Activated naive CD4-positive, alpha-beta T cell treated with anti-CD3 and anti-CD28 coated beads, Interleukin-2, amount 10 ng/mL, durations not matched to agents 7 days and 5 days (primary cell): ENCODE results near the gene CD3G.
A peak's percentile ranks its signal among the peaks of the same experiment; 100 is the strongest.

Experiments
- CTCF ChIA-PET: fragments of 350-600 bp; sonication (Branson Sonifier 250); formaldehyde crosslinking; loops from one replicate; lab custom pipeline; 2021; ENCODE audit warnings: antibody characterized with exemption; lab: Charles Lee
- DNase-seq: peaks from one replicate; pipeline ENCODE4 v3.0.0-alpha.2; 2020
- H3K27ac Mint-ChIP-seq: one replicate; pipeline ENCODE4 v1.8.0; 2021; ENCODE audit warnings: mild to moderate bottlenecking, moderate library complexity, mixed read lengths
- H3K27me3 Mint-ChIP-seq: one replicate; pipeline ENCODE4 v1.8.0; 2021; ENCODE audit warnings: mild to moderate bottlenecking, mixed read lengths
- H3K36me3 Mint-ChIP-seq: one replicate; pipeline ENCODE4 v1.8.0; 2021; ENCODE audit warnings: mixed read lengths
- H3K4me1 Mint-ChIP-seq: one replicate; pipeline ENCODE4 v1.8.0; 2021; ENCODE audit warnings: mixed read lengths
- H3K4me3 Mint-ChIP-seq: one replicate; pipeline ENCODE4 v1.8.0; 2021; ENCODE audit warnings: mild to moderate bottlenecking, moderate library complexity, mixed read lengths
- H3K9me3 Mint-ChIP-seq: one replicate; pipeline ENCODE4 v1.8.0; 2021; ENCODE audit warnings: mixed read lengths

The CD3G gene

GRCh38 chr11:118340449-118340848, 3.7 kb upstream of the CD3G start:
- CTCF ChIA-PET = interaction anchor here (0.8 to 8.2 kb wide), 6 partner anchors 13 to 142 kb away, joined by 3 to 76 read pairs (median 6); partner anchors contain the start of gene CD3E
- Mint-ChIP-seq H3K9me3 (no peaks in the 10 kb centered on the region), H3K27ac (peak overlapping the region; percentile 100)

GRCh38 chr11:118341261-118341660, 2.9 kb upstream of the CD3G start:
- CTCF ChIA-PET = interaction anchor here (1.2 to 8.2 kb wide), 7 partner anchors 12 to 61 kb away, joined by 3 to 76 read pairs (median 8); partner anchors contain the start of gene CD3E
- Mint-ChIP-seq H3K36me3 (peaks cover 65% of the 10 kb centered on the region), H3K9me3 (no peaks in the 10 kb centered on the region), H3K27me3 (peaks cover 4% of the 10 kb centered on the region), H3K4me1 (peaks cover 66% of the 10 kb centered on the region), H3K27ac (peak overlapping the region; percentile 100), H3K4me3 (peak overlapping the region; percentile 81)
- no peak for DNase-seq

More at GRCh38 chr11:118340449-118340848, 3.7 kb upstream of the CD3G start:
- H3K36me3 Mint-ChIP-seq = peaks cover 61% of the 10 kb centered on the region
- H3K27me3 Mint-ChIP-seq = peaks cover 4% of the 10 kb centered on the region
- H3K4me1 Mint-ChIP-seq = peaks cover 66% of the 10 kb centered on the region
- peak overlapping the region; percentile 81 for H3K4me3 Mint-ChIP-seq
- DNase-seq = no peak

- peak; percentile 52 for DNase-seq
- H3K4me3 Mint-ChIP-seq = peak overlapping the region; percentile 81
- peak overlapping the region; percentile 100 for H3K27ac Mint-ChIP-seq
- no peaks in the 10 kb centered on the region for H3K9me3 Mint-ChIP-seq
- CTCF ChIA-PET = interaction anchor here (0.9 to 8.2 kb wide), 10 partner anchors 11 to 143 kb away, joined by 3 to 76 read pairs (median 4); partner anchors contain the start of gene CD3E
- peaks cover 66% of the 10 kb centered on the region for H3K4me1 Mint-ChIP-seq
- peaks cover 4% of the 10 kb centered on the region for H3K27me3 Mint-ChIP-seq
- peaks cover 67% of the 10 kb centered on the region for H3K36me3 Mint-ChIP-seq
These were observed 2.2 kb upstream of the CD3G start for GRCh38 chr11:118341815-118342489.

GRCh38 chr11:118342503-118343161, 1.5 kb upstream of the CD3G start, which contains the start of gene CD3D:
Gene CD3D (minus strand): TSS chr11:118342705. CDS start chr11:118342607, 98 bp downstream.
- Mint-ChIP-seq H3K27ac (peak within 1 kb of the TSS; percentile 100), H3K36me3 (peaks cover 69% of the 10 kb centered on the region), H3K9me3 (no peaks in the 10 kb centered on the region), H3K4me1 (peaks cover 71% of the 10 kb centered on the region), H3K27me3 (peaks cover 4% of the 10 kb centered on the region), H3K4me3 (peak within 1 kb of the TSS; percentile 81)
- DNase-seq = peak; percentile 77
- CTCF ChIA-PET = interaction anchor here (0.8 to 8.2 kb wide), 10 partner anchors 10 to 144 kb away, joined by 3 to 76 read pairs (median 4); partner anchors contain the start of gene CD3E

GRCh38 chr11:118343248-118343647, 896 bp upstream of the CD3G start:
- CTCF ChIA-PET = interaction anchor here (0.8 to 8.2 kb wide), 5 partner anchors 10 to 54 kb away, joined by 3 to 76 read pairs (median 14); partner anchors contain the start of gene CD3E
- Mint-ChIP-seq H3K9me3 (no peaks in the 10 kb centered on the region), H3K4me1 (peaks cover 70% of the 10 kb centered on the region), H3K27ac (peak overlapping the region; percentile 100), H3K27me3 (peaks cover 4% of the 10 kb centered on the region), H3K36me3 (peaks cover 66% of the 10 kb centered on the region), H3K4me3 (peak overlapping the region; percentile 81)
- no peak for DNase-seq

- Mint-ChIP-seq H3K9me3 (no peaks in the 10 kb centered on the region), H3K4me1 (peaks cover 62% of the 10 kb centered on the region), H3K27me3 (no peaks in the 10 kb centered on the region), H3K27ac (peak overlapping the region; percentile 55), H3K4me3 (no peak overlapping the region), H3K36me3 (peaks cover 75% of the 10 kb centered on the region)
- CTCF ChIA-PET = interaction anchor here (1.0 to 8.9 kb wide), 2 partner anchors 44 to 53 kb away, joined by 3 to 89 read pairs; no protein-coding TSS in a partner anchor
- DNase-seq = no peak
These were observed 5.3 kb downstream of the CD3G start for GRCh38 chr11:118349475-118349874.

- Mint-ChIP-seq H3K27me3 (no peaks in the 10 kb centered on the region), H3K4me1 (peaks cover 31% of the 10 kb centered on the region), H3K36me3 (peaks cover 54% of the 10 kb centered on the region), H3K27ac (peak overlapping the region; percentile 80), H3K4me3 (no peak overlapping the region), H3K9me3 (no peaks in the 10 kb centered on the region)
- CTCF ChIA-PET = interaction anchor here (1.0 to 8.9 kb wide), 16 partner anchors 8 to 182 kb away, joined by 3 to 89 read pairs (median 4); partner anchors contain the start of genes CD3D and CD3E
- DNase-seq = no peak
These were observed 9.1 kb downstream of the CD3G start for GRCh38 chr11:118353084-118353710.

GRCh38 chr11:118358071-118358470, 13.9 kb downstream of the CD3G start:
- H3K4me1 Mint-ChIP-seq = peaks cover 51% of the 10 kb centered on the region
- CTCF ChIA-PET = no interaction called here
- peaks cover 27% of the 10 kb centered on the region for H3K36me3 Mint-ChIP-seq
- no peak for DNase-seq
- no peaks in the 10 kb centered on the region for H3K9me3 Mint-ChIP-seq
- no peak overlapping the region for H3K27ac Mint-ChIP-seq
- no peak overlapping the region for H3K4me3 Mint-ChIP-seq
- peaks cover 7% of the 10 kb centered on the region for H3K27me3 Mint-ChIP-seq

- peak within 1 kb of the TSS; percentile 98 for H3K4me3 Mint-ChIP-seq
- H3K27ac Mint-ChIP-seq = peak within 1 kb of the TSS; percentile 93
- peaks cover 46% of the 10 kb centered on the region for H3K4me1 Mint-ChIP-seq
- peaks cover 7% of the 10 kb centered on the region for H3K27me3 Mint-ChIP-seq
- H3K36me3 Mint-ChIP-seq = peaks cover 23% of the 10 kb centered on the region
- no peaks in the 10 kb centered on the region for H3K9me3 Mint-ChIP-seq
- DNase-seq = peak; percentile 99
- CTCF ChIA-PET = interaction anchor here (1.1 to 6.9 kb wide), 3 partner anchors 9 to 129 kb away, joined by 3 to 36 read pairs (median 6); no protein-coding TSS in a partner anchor
These were observed 15.3 kb downstream of the CD3G start, which contains the start of gene UBE4A for GRCh38 chr11:118359295-118359958. Gene UBE4A (plus strand): TSS chr11:118359600. CDS start chr11:118365081, 5,481 bp downstream.

GRCh38 chr11:118364956-118365615, 20.9 kb downstream of the CD3G start:
- Mint-ChIP-seq H3K27me3 (no peaks in the 10 kb centered on the region), H3K4me3 (no peak overlapping the region), H3K9me3 (no peaks in the 10 kb centered on the region), H3K36me3 (peaks cover 42% of the 10 kb centered on the region), H3K27ac (no peak overlapping the region), H3K4me1 (peaks cover 32% of the 10 kb centered on the region)
- no peak for DNase-seq
- CTCF ChIA-PET = interaction anchor here (0.9 to 6.9 kb wide), 5 partner anchors 14 to 124 kb away, joined by 3 to 36 read pairs (median 5); no protein-coding TSS in a partner anchor

- no peak for DNase-seq
- peaks cover 21% of the 10 kb centered on the region for H3K4me1 Mint-ChIP-seq
- H3K9me3 Mint-ChIP-seq = no peaks in the 10 kb centered on the region
- no peak overlapping the region for H3K27ac Mint-ChIP-seq
- H3K4me3 Mint-ChIP-seq = no peak overlapping the region
- H3K36me3 Mint-ChIP-seq = peaks cover 51% of the 10 kb centered on the region
- CTCF ChIA-PET = interaction anchor here (0.6 to 6.9 kb wide), 3 partner anchors 13 to 135 kb away, joined by 3 to 36 read pairs (median 3); no protein-coding TSS in a partner anchor
- H3K27me3 Mint-ChIP-seq = no peaks in the 10 kb centered on the region
These were observed 22.1 kb downstream of the CD3G start for GRCh38 chr11:118366287-118366686.

- Mint-ChIP-seq H3K4me1 (peaks cover under 1% of the 10 kb centered on the region), H3K27ac (no peak overlapping the region), H3K4me3 (no peak overlapping the region), H3K36me3 (peaks cover 72% of the 10 kb centered on the region), H3K27me3 (no peaks in the 10 kb centered on the region), H3K9me3 (no peaks in the 10 kb centered on the region)
- CTCF ChIA-PET = no interaction called here
- no peak for DNase-seq
These were observed 26.6 kb downstream of the CD3G start for GRCh38 chr11:118370774-118371173.
